OCI-LY7 (cell line): ENCODE data around the gene OR51B6.

Experiments used
- CTCF ChIP-seq: fragments of 200-600 bp; sonication (generic); conservative IDR thresholded peaks from 2 replicates; pipeline ENCODE4 v1.5.1; 2014; ENCODE audit warnings: mild to moderate bottlenecking, antibody characterized with exemption, low read length, moderate library complexity, mixed read lengths
- EZH2phosphoT487 ChIP-seq: fragments of 200-600 bp; sonication (generic); IDR thresholded peaks from 2 replicates; pipeline ENCODE4 v1.6.1; 2018; ENCODE audit warnings: low read depth, borderline replicate concordance, mild to moderate bottlenecking, mixed run types, antibody characterized with exemption, low read length, moderate library complexity, mixed read lengths

GRCh38 chr11:5366856-5367255, 15.5 kb downstream of the OR51B6 start:
- no peak for TF ChIP-seq CTCF
- no peak for TF ChIP-seq EZH2phosphoT487
